Stimulated activated CD8-positive, alpha-beta memory T cell treated with anti-CD3 and anti-CD28 coated beads, Interleukin-4, amount 100 ng/mL, for 1 hour (primary cell): ENCODE measurements around the gene SIK2.

ENCODE experiments used
- DNase-seq, 2 donors: peaks; one replicate each; pipeline ENCODE4 v3.0.0-alpha.2; 2020; ENCODE audit warnings: low read depth in 2 of 2, low spot score in 1 of 2

The SIK2 gene

GRCh38 chr11:111581341-111581740 lies 20.9 kb upstream of the SIK2 start:
- DNase-seq, result no peak

GRCh38 chr11:111582163-111582562 lies 20.1 kb upstream of the SIK2 start:
- no peak for DNase-seq

DNA sequence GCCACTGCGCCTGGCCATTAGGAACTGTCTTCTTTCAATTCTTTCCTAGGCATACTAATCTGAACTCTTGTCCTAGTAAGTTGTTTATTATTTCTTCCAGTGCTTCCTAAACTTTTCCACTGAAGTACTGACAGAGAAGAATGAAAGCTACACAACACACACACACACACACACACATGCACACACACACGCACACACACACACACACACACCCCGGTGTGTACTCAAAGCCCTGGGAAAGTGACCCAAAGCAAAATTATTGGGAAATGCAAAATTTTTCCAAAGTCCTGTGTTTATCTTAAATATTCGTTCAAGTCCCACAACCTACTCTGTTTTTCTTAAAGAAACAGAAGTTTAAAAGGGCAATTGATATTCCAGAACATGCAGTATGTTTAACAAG lies 19.4 kb upstream of the SIK2 start:
- no peak for DNase-seq

GRCh38 chr11:111585371-111585770 lies 16.9 kb upstream of the SIK2 start:
- no peak for DNase-seq

- DNase-seq, result peak in 1 of 2 donors; percentile 21
Observed at GRCh38 chr11:111586388-111586831, 15.8 kb upstream of the SIK2 start.

- DNase-seq, result no peak
Observed at GRCh38 chr11:111589114-111589513, 13.1 kb upstream of the SIK2 start.

- no peak for DNase-seq
Observed at GRCh38 chr11:111589886-111590499, 12.3 kb upstream of the SIK2 start.

DNA sequence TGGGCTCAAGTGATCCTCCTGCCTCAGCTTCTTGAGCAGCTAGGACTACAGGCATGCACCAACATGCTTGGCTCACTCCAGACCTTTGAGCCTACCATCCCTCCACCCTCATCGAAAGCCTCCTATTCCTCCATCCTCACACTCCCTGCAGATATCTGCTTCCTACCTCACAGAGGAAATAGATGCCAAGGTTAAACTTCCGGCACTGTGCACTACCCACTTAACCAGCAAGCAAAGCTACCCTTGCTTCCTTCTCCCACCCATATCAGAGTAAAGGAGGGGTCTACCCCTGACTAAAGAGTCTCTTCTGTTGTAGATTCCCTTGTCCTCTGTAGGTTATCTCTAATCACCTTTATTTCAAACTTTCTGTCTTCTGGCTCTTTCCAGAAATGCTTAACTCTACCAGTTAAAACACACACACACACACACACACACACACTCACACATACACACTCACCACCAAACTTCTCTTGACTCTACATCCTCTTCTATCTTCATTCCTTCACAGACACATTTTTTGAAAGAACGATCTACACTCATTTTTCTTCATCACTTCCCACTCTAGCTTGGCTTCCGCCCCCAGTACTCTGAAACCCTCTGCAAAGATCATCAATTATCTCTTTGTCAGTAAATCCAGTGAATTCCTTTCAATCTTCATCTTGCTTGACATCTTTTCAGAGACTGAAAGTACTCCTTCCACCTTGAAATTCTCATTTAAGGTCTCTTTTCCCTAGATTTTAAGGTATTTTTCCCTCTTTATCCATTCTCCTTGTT lies 10.9 kb upstream of the SIK2 start:
- no peak for DNase-seq

DNA sequence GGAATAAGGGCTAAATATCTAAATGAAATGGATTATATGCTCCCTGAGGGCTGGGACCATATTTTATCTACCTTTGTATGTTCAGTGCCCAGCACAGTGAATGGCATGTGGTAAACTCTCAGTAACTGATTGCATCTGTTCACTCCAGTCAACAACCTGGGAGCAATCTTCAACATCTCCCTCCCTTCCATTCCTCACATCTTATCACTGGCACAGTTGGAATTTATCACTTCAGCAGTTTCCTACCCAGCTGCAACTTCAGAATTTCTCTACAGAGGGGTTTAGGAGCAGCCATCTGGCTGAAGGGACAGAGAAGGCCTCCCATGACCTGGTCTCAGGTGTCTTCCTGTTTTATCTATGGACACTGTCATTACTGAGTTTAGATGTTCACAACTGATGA lies 9.8 kb upstream of the SIK2 start:
- DNase-seq, result no peak

DNA sequence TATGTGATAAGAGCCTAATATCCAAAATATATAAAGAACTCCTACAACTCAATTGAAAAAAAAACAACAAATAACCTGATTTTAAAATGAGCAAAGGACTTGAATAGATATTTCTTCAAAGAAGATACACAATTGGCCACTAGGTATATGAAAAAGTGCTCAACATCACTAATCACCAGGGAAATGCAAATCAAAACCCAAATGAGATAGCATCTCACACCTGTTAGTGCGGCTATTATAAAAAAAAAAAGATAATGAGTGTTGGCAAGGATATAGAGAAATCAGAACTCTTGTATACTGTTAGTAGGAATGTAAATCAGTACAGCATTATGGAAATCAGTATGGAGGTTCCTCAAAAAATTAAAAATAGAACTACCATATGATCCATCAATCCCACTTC lies 5.9 kb upstream of the SIK2 start:
- DNase-seq, result no peak

DNA sequence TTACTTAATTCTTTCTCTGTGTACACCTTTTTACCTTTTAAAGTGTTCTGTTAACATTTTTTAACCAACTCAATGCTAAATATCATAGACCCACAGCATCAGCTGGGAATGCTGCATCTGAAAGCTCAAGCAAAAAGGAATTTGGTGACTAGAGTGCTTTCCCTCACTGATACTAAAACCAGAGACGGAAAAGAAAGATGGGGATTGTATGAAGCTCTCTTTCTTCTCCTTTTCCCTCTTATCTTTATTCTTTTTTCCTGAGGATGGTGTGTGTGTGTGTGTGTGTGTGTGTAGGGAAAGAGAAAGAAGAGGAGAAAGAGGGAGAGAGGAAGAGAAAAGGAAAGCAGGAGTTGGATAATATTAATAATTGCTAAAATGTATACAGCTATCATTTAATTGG lies 4.1 kb upstream of the SIK2 start:
- DNase-seq, result no peak

DNA sequence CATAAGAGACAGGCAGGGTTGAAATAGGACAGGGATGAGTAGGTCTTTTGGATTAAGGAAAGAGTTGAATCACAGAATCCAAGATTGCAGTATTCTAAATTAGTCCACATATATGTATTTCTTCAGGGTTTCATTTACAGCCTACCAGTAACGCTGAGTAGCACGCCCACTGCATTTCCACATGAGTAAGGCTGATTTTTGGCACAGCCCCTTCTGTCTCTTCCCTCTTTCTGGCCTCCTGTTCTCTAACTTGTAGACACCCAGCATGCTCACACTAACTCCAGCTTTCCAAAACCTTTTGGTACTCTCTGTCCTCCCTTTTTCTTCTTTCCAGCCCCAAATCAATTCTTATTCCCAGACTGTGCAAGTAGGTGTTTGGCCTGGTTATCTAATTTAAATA lies 3.7 kb upstream of the SIK2 start:
- DNase-seq, result no peak

DNA sequence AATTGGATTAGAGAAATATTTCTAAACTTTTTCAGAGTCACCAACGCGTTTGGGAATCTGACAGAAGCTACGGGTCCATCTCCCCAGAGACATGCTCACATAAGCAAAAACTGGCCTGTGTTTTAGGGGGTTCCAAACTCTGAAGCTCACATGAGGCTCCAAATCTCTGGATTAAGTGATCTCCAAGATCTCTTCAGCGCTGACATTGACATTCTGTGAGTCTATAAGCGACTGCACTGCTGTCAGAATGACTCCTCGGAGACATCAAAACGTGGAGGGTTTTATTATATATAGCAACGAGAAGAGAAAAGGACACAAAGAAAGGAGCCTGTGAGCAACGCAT lies 642 bp upstream of the SIK2 start:
- no peak for DNase-seq

DNA sequence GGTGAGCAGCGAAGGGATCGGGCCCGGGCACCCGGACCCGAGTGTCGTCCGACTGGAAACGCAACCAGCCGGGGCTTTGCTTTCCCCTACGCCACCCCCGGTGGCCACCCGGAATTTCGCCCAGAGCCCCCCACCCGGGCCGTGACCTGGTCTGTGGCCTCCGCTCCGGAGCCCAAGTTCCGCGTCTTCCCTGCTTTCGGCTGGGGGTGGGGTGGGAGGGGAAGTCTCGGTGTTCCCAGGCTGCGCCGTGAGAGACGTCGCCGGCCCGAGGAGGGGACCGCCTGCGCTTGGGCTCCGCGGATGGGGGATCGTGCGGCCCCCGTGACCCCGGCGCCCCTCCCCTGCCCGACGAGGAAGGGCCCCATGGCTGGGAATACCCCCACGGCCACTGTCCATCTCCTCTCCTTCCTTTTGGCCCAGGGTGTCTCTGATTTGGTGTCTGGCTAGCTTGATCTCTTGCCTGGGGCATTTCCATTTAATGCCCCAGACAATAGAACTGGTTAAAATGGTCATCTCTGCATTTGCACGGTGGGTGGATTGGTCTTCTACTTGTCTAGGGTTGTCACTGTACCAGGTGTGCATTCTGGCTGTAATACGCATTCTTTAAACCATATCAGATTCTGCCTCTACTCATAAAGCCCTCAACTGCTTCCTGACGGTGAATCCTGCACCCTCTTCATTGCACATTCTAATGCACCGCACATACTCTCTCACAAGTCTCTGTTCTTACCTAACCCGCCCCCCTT lies 789 bp downstream of the SIK2 start:
- DNase-seq, result no peak

DNA sequence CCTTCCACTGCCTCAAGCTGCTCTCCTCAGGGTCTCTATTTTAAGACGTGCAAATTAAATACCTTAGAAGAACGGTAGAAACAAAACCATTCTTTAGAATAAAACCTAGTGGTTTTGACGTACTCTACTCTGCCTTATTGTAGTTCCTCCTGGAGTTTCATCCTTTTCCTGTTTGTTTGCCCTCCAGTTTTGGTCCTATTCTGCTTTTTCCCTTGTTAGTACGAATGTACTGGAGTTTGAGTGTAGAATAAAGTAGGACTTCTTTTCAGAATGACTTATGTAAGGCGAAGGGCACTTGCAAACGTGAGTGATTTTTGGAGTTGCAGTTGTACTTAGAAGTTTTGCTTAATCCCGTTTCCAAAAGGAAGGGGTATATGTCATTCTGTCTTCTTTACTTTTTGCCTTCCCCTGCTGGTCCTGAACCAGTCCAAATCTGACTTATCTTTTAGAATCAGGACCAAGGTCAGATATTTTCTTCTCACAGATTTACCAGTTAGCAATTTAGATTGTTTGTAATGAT lies 1.4 kb downstream of the SIK2 start:
- DNase-seq, result no peak

DNA sequence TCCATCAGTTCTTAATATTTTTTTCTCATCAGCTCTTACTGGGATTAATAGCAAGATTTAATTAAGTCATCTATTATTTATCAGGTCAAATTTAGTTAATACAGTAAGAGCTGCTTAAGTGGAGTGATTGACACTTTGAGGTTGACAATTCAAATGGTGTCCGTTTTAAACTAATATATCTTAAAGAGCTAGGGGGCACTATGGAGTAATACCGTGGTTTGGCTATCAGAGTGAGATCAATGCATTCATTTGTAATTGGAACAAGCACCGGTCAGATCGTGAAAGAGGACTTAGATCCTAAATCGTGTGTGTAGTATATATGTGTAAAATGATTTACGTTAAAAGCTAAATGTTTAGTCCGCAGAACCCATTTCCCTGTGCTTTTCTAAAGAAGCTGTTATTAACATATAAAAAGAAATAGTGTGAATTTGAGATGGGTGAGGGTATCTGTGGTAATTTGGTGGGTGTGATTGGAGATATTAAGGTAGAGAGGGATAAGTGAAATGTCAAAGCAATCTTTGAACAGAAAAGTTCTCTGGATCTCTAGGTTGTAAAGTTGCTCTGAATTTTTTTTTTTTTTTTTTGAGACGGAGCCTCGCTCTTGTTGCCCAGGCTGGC lies 2.3 kb downstream of the SIK2 start:
- DNase-seq, result no peak

DNA sequence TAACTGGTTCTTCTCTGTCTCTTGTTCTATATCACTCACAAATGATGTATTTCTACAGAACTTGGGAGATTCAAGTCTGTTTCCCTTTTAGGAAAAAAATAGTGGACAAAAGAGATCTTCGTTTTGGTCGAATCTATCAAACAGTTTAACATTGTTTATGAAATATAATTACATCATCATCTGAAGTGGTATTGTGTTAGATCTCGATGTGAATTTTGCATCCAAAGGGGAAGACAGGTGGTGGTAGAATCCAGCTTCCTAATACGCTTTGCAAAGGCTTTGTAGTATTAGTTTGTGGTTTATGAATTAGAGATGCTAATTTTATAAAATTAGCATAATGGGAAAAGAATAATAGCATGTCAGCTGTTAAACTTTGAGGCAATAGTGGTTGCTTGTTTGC lies 3.4 kb downstream of the SIK2 start:
- DNase-seq, result no peak

GRCh38 chr11:111606986-111607385 lies 4.7 kb downstream of the SIK2 start:
- no peak for DNase-seq

GRCh38 chr11:111607751-111608150 lies 5.5 kb downstream of the SIK2 start:
- DNase-seq, result no peak

DNA sequence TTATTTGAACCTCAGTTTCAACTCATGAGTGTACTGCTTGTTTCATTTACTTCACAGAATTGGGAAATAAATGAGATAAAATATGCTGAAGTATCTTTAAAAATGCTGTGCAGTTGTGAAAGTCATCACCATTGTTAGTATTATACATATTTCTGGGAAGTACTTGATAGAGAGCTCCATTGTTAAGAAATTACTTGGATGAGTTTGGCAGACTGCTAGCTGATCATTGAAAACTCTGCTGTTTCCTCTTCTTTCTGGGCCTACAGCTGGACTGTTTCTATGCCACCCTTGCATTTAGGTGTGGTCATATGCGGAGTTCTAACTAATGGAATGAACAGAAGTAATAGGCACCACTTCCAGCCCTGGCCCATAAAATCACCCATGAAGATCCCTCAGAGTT lies 10.0 kb downstream of the SIK2 start:
- no peak for DNase-seq

DNA sequence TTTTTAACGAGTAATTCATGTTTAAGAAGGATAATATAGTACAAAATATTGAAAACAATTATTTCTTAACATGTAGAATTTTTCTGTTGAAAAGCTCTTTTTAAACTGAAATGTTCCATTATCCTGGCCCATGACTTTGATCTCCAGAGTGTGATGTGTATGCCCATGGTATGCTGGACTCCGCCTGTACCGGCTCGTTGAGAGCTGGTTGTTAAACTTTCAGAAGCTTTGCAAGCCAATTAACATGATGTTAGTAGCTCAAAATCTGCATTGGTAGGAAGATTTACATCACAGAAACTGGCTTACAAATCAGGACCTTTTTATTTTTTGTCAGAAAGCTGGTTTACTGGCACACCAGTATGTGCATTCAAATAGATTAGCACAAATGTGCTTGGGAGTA lies 15.0 kb downstream of the SIK2 start:
- no peak for DNase-seq

DNA sequence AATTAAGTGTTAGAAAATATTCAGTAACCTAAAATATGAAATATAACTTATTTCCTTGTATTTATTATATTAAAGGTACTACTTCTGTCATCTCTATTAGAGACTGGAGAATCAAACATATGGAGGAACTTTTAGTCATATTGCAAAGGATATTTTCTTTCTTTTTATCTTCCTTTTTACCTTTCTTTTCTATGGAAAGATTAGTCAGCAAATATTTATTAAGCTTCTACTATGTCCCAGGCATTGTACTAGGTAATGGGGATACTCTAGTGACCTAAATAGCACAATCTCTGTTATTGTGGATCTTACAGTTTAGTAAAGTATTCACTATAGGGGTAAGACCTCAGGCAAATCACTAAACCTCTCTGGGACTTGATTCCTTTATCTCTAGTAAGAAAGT lies 18.3 kb downstream of the SIK2 start:
- DNase-seq, result no peak
